ENCODE results near the gene MTHFD1L.
"Not testable (repeated sequence)": the region's sequence is repeated elsewhere in the genome, so short reads cannot be mapped to it uniquely, and the experiment has no call there.

Gene MTHFD1L

GRCh38 chr6:150844371-150844770, 21.1 kb upstream of the MTHFD1L start:
- Histone ChIP-seq H3K9me3 (ENCODE audit: insufficient read depth, low read depth, low read length) (no peaks in the 10 kb centered on the region), H3K27ac (ENCODE audit: low read depth, low read length) (no peak overlapping the region), H3K4me3 (ENCODE audit: low read length) (no peak overlapping the region), H3K9ac (ENCODE audit: low read depth, low read length) (no peak overlapping the region), H3K27me3 (ENCODE audit: insufficient read depth, low read length) (no peaks in the 10 kb centered on the region), H3K36me3 (ENCODE audit: insufficient read depth, low read length) (no peaks in the 10 kb centered on the region), H3K4me1 (ENCODE audit: insufficient read depth, low read length) (peaks cover 9% of the 10 kb centered on the region; the same call in 1 of the 2 replicates)
- 100% methylated on average over 1 of the region's 3 CpGs for WGBS

- 97% methylated on average over 5 of the region's 5 CpGs for WGBS
These were observed 18.9 kb upstream of the MTHFD1L start for GRCh38 chr6:150846641-150847040.

GRCh38 chr6:150848400-150848799, 17.1 kb upstream of the MTHFD1L start:
- H3K36me3 ChIP-seq (ENCODE audit: insufficient read depth, low read length), result no peaks in the 10 kb centered on the region
- 64% methylated on average over 2 of the region's 2 CpGs for WGBS
- no peak overlapping the region for H3K4me3 ChIP-seq (ENCODE audit: low read length)
- no peak overlapping the region for H3K27ac ChIP-seq (ENCODE audit: low read depth, low read length)
- H3K9ac ChIP-seq (ENCODE audit: low read depth, low read length), result no peak overlapping the region; the same call in 1 of the 2 replicates
- no peaks in the 10 kb centered on the region for H3K27me3 ChIP-seq (ENCODE audit: insufficient read depth, low read length)
- H3K9me3 ChIP-seq (ENCODE audit: insufficient read depth, low read depth, low read length), result no peaks in the 10 kb centered on the region
- H3K4me1 ChIP-seq (ENCODE audit: insufficient read depth, low read length), result peaks cover 9% of the 10 kb centered on the region; the same call in 1 of the 2 replicates

More at GRCh38 chr6:150846641-150847040, 18.9 kb upstream of the MTHFD1L start:
- no peaks in the 10 kb centered on the region for H3K27me3 ChIP-seq (ENCODE audit: insufficient read depth, low read length)
- no peak overlapping the region for H3K9ac ChIP-seq (ENCODE audit: low read depth, low read length)
- H3K36me3 ChIP-seq (ENCODE audit: insufficient read depth, low read length), result no peaks in the 10 kb centered on the region
- H3K9me3 ChIP-seq (ENCODE audit: insufficient read depth, low read depth, low read length), result no peaks in the 10 kb centered on the region
- no peak overlapping the region for H3K27ac ChIP-seq (ENCODE audit: low read depth, low read length)
- no peak overlapping the region for H3K4me3 ChIP-seq (ENCODE audit: low read length)
- peaks cover 9% of the 10 kb centered on the region; the same call in 1 of the 2 replicates for H3K4me1 ChIP-seq (ENCODE audit: insufficient read depth, low read length)

- H3K4me1 ChIP-seq (ENCODE audit: insufficient read depth, low read length); H3K4me3 ChIP-seq (ENCODE audit: low read length); H3K36me3 ChIP-seq (ENCODE audit: insufficient read depth, low read length); H3K27ac ChIP-seq (ENCODE audit: low read depth, low read length); H3K9ac ChIP-seq (ENCODE audit: low read depth, low read length); H3K27me3 ChIP-seq (ENCODE audit: insufficient read depth, low read length); H3K9me3 ChIP-seq (ENCODE audit: insufficient read depth, low read depth, low read length): not testable (repeated sequence)
- WGBS, result 92% methylated on average over 5 of the region's 5 CpGs
These were observed 11.1 kb upstream of the MTHFD1L start for GRCh38 chr6:150854392-150854791.

- H3K27ac ChIP-seq (ENCODE audit: low read depth, low read length); H3K4me3 ChIP-seq (ENCODE audit: low read length): not testable (repeated sequence)
These were observed 10.3 kb upstream of the MTHFD1L start for GRCh38 chr6:150855171-150855570.

GRCh38 chr6:150857062-150857944, 8.2 kb upstream of the MTHFD1L start:
- no peaks in the 10 kb centered on the region for H3K9me3 ChIP-seq (ENCODE audit: insufficient read depth, low read depth, low read length)
- no peaks in the 10 kb centered on the region for H3K36me3 ChIP-seq (ENCODE audit: insufficient read depth, low read length)
- H3K27ac ChIP-seq (ENCODE audit: low read depth, low read length), result peak overlapping the region; percentile 9; the same call in 1 of the 2 replicates
- 86% methylated on average over 6 of the region's 7 CpGs for WGBS
- peak overlapping the region; percentile 28; the same call in 1 of the 2 replicates for H3K9ac ChIP-seq (ENCODE audit: low read depth, low read length)
- no peaks in the 10 kb centered on the region for H3K27me3 ChIP-seq (ENCODE audit: insufficient read depth, low read length)
- H3K4me1 ChIP-seq (ENCODE audit: insufficient read depth, low read length), result peaks cover 10% of the 10 kb centered on the region
- H3K4me3 ChIP-seq (ENCODE audit: low read length), result no peak overlapping the region

More at GRCh38 chr6:150855171-150855570, 10.3 kb upstream of the MTHFD1L start:
- WGBS, result 95% methylated on average over 8 of the region's 8 CpGs
- not testable (repeated sequence) for H3K4me1 ChIP-seq (ENCODE audit: insufficient read depth, low read length); H3K9ac ChIP-seq (ENCODE audit: low read depth, low read length); H3K36me3 ChIP-seq (ENCODE audit: insufficient read depth, low read length); H3K9me3 ChIP-seq (ENCODE audit: insufficient read depth, low read depth, low read length); H3K27me3 ChIP-seq (ENCODE audit: insufficient read depth, low read length)

- H3K4me3 ChIP-seq (ENCODE audit: low read length), result no peak overlapping the region
- H3K27me3 ChIP-seq (ENCODE audit: insufficient read depth, low read length), result no peaks in the 10 kb centered on the region
- no peaks in the 10 kb centered on the region for H3K36me3 ChIP-seq (ENCODE audit: insufficient read depth, low read length)
- H3K4me1 ChIP-seq (ENCODE audit: insufficient read depth, low read length), result peaks cover 10% of the 10 kb centered on the region
- WGBS, result 85% methylated on average over 2 of the region's 2 CpGs
- H3K27ac ChIP-seq (ENCODE audit: low read depth, low read length), result no peak overlapping the region
- no peaks in the 10 kb centered on the region for H3K9me3 ChIP-seq (ENCODE audit: insufficient read depth, low read depth, low read length)
- no peak overlapping the region for H3K9ac ChIP-seq (ENCODE audit: low read depth, low read length)
These were observed 7.6 kb upstream of the MTHFD1L start for GRCh38 chr6:150857945-150858308.

- H3K27ac ChIP-seq (ENCODE audit: low read depth, low read length); H3K27me3 ChIP-seq (ENCODE audit: insufficient read depth, low read length); H3K9me3 ChIP-seq (ENCODE audit: insufficient read depth, low read depth, low read length); H3K36me3 ChIP-seq (ENCODE audit: insufficient read depth, low read length); H3K9ac ChIP-seq (ENCODE audit: low read depth, low read length); H3K4me3 ChIP-seq (ENCODE audit: low read length); H3K4me1 ChIP-seq (ENCODE audit: insufficient read depth, low read length): not testable (repeated sequence)
- 87% methylated on average over 8 of the region's 8 CpGs for WGBS
These were observed 3.9 kb upstream of the MTHFD1L start for GRCh38 chr6:150861448-150862168.

- Histone ChIP-seq H3K27ac (ENCODE audit: low read depth, low read length) (no peak overlapping the region), H3K27me3 (ENCODE audit: insufficient read depth, low read length) (no peaks in the 10 kb centered on the region), H3K9ac (ENCODE audit: low read depth, low read length) (no peak overlapping the region), H3K36me3 (ENCODE audit: insufficient read depth, low read length) (no peaks in the 10 kb centered on the region), H3K4me1 (ENCODE audit: insufficient read depth, low read length) (no peaks in the 10 kb centered on the region), H3K9me3 (ENCODE audit: insufficient read depth, low read depth, low read length) (no peaks in the 10 kb centered on the region), H3K4me3 (ENCODE audit: low read length) (no peak overlapping the region)
- 90% methylated on average over 7 of the region's 7 CpGs for WGBS
These were observed 2.1 kb upstream of the MTHFD1L start for GRCh38 chr6:150863213-150863928.

- H3K9ac ChIP-seq (ENCODE audit: low read depth, low read length), result peak overlapping the region; percentile 98
- 10% methylated on average over 5 of the region's 5 CpGs for WGBS
These were observed 478 bp upstream of the MTHFD1L start for GRCh38 chr6:150865043-150865405.

More at GRCh38 chr6:150865043-150865405, 478 bp upstream of the MTHFD1L start:
- no peaks in the 10 kb centered on the region for H3K27me3 ChIP-seq (ENCODE audit: insufficient read depth, low read length)
- peak overlapping the region; percentile 79 for H3K4me3 ChIP-seq (ENCODE audit: low read length)
- H3K9me3 ChIP-seq (ENCODE audit: insufficient read depth, low read depth, low read length), result no peaks in the 10 kb centered on the region
- H3K27ac ChIP-seq (ENCODE audit: low read depth, low read length), result peak overlapping the region; percentile 96
- no peaks in the 10 kb centered on the region for H3K4me1 ChIP-seq (ENCODE audit: insufficient read depth, low read length)
- H3K36me3 ChIP-seq (ENCODE audit: insufficient read depth, low read length), result no peaks in the 10 kb centered on the region; the same call in 1 of the 2 replicates

Measured in HUES64 (cell line).